Endothelial cell of umbilical vein (primary cell): ENCODE measurements around the gene ZNF530. TPM values are rescaled to one million over a fixed set of nuclear protein-coding genes. Genes with fewer than 3 reads are reported as not detected.

Source experiments
- BruUV-seq: library from RNA; stranded (reverse); fragments of 400-500 nt; replicated peaks from 2 replicates; lab custom pipeline; 2021; lab: Mats Ljungman, UMichigan
- CTCF ChIA-PET: fragments of 300-600, 350-600 bp; sonication (Branson Sonifier 250); formaldehyde crosslinking; loops from one replicate; lab custom pipeline; 2021; ENCODE audit warnings: antibody characterized with exemption, inconsistent platforms; lab: Charles Lee
- POLR2A ChIA-PET: fragments of 300-600, 350-600 bp; sonication (Branson Sonifier 250); formaldehyde crosslinking; loops from one replicate; lab custom pipeline; 2021; ENCODE audit warnings: antibody characterized with exemption, inconsistent platforms; lab: Charles Lee
- DNase-seq: peaks from one replicate; pipeline ENCODE4 v3.0.0-alpha.2; 2011; ENCODE audit warnings: low read depth, low spot score
- FAIRE-seq: peaks from 2 replicates; lab custom pipeline; 2011; peaks lifted over from hg19 to GRCh38; lab: Jason Lieb, UNC
- H2AFZ ChIP-seq: 2 replicates; pipeline ENCODE4 v1.6.0; 2012; ENCODE audit warnings: low read depth, low read length, control low read depth, inconsistent platforms
- H3K27ac ChIP-seq: 2 replicates; pipeline ENCODE4 v1.5.1; 2011; ENCODE audit warnings: low read depth, mild to moderate bottlenecking, control low read depth, low read length, moderate library complexity; ENCODE audit not compliant: insufficient read depth
- H3K27me3 ChIP-seq, 2 experiments: 2 replicates each; pipeline versions ENCODE4 v1.6.0 to v1.6.1; 2011; ENCODE audit warnings: low read length in 2 of 2, mixed read lengths in 1 of 2; ENCODE audit not compliant: control insufficient read depth in 2 of 2, insufficient read depth in 2 of 2
- H3K36me3 ChIP-seq, 2 experiments: 2 replicates in 1 of 2; 3 replicates in 1 of 2; pipeline ENCODE4 v1.5.1; 2011; ENCODE audit warnings: low read length in 2 of 2, mild to moderate bottlenecking in 1 of 2, moderate library complexity in 1 of 2; ENCODE audit not compliant: control insufficient read depth in 2 of 2, insufficient read depth in 2 of 2; ENCODE audit errors: extremely low read depth in 1 of 2
- H3K4me1 ChIP-seq: 3 replicates; pipeline ENCODE4 v1.5.1; 2011; ENCODE audit warnings: mild to moderate bottlenecking, low read length; ENCODE audit not compliant: control insufficient read depth, insufficient read depth; ENCODE audit errors: extremely low read depth
- H3K4me2 ChIP-seq: 2 replicates; pipeline ENCODE4 v1.6.1; 2011; ENCODE audit warnings: low read length, control low read depth, mixed read lengths; ENCODE audit not compliant: insufficient read depth
- H3K4me3 ChIP-seq, 3 experiments: fragments of 200-600 bp in 1 of 3; sonication (generic), shearing (Covaris generic) in 1 of 3; replicated peaks in 1 of 3; 2 replicates each; pipeline ENCODE4 v1.5.1; 2011 to 2016; ENCODE audit warnings: control low read depth in 3 of 3, low read length in 3 of 3, mild to moderate bottlenecking in 2 of 3, inconsistent platforms in 1 of 3, low read depth in 1 of 3, moderate library complexity in 1 of 3; ENCODE audit not compliant: insufficient read depth in 1 of 3
- H3K79me2 ChIP-seq: 2 replicates; pipeline ENCODE4 v1.6.0; 2012; ENCODE audit warnings: low read length, inconsistent platforms; ENCODE audit not compliant: control insufficient read depth, insufficient read depth
- H3K9ac ChIP-seq: replicated peaks from 2 replicates; pipeline ENCODE3; 2011; ENCODE audit warnings: low read length, control low read depth; ENCODE audit not compliant: insufficient read depth; ENCODE audit errors: extremely low read depth
- H3K9me1 ChIP-seq: replicated peaks from 3 replicates; pipeline ENCODE4 v1.6.0; 2011; ENCODE audit warnings: mild to moderate bottlenecking, low read length; ENCODE audit not compliant: control insufficient read depth, insufficient read depth; ENCODE audit errors: extremely low read depth
- H3K9me3 ChIP-seq: replicated peaks from 2 replicates; pipeline ENCODE4 v1.5.1; 2012; ENCODE audit warnings: low read length, inconsistent platforms; ENCODE audit not compliant: control insufficient read depth, insufficient read depth
- H4K20me1 ChIP-seq: replicated peaks from 2 replicates; pipeline ENCODE3; 2011; ENCODE audit warnings: mild to moderate bottlenecking, low read length; ENCODE audit not compliant: control insufficient read depth, insufficient read depth; ENCODE audit errors: extremely low read depth
- CTCF ChIP-seq, 2 donors: IDR thresholded peaks; 1 replicate in 1 of 2; 2 replicates in 1 of 2; pipeline ENCODE4 v1.5.1; 2011; ENCODE audit warnings: low read length in 2 of 2, mild to moderate bottlenecking in 2 of 2, moderate library complexity in 2 of 2, control low read depth in 1 of 2, inconsistent platforms in 1 of 2, low read depth in 1 of 2; ENCODE audit not compliant: insufficient read depth in 1 of 2; ENCODE audit errors: extremely low read depth in 1 of 2
- EZH2 ChIP-seq: IDR thresholded peaks from 2 replicates; pipeline ENCODE4 v1.6.1; 2012; ENCODE audit warnings: borderline replicate concordance, low read depth, mild to moderate bottlenecking, moderate library complexity, low read length, inconsistent platforms; ENCODE audit not compliant: severe bottlenecking
- FOS ChIP-seq: IDR thresholded peaks from 2 replicates; pipeline ENCODE4 v1.6.1; 2011; ENCODE audit warnings: mild to moderate bottlenecking, low read length, moderate library complexity, borderline replicate concordance; ENCODE audit not compliant: insufficient read depth
- GATA2 ChIP-seq: IDR thresholded peaks from 2 replicates; pipeline ENCODE4 v1.7.0; 2011; ENCODE audit warnings: low read depth, mild to moderate bottlenecking, moderate library complexity, mixed read lengths, low read length; ENCODE audit not compliant: insufficient read length, insufficient read depth
- JUN ChIP-seq: IDR thresholded peaks from 2 replicates; pipeline ENCODE4 v1.6.1; 2011; ENCODE audit warnings: borderline replicate concordance, low read depth; ENCODE audit not compliant: insufficient read length, insufficient read depth
- MAX ChIP-seq: IDR thresholded peaks from 2 replicates; pipeline ENCODE4 v1.6.1; 2011; ENCODE audit not compliant: insufficient read depth, insufficient read length
- MYC ChIP-seq: IDR thresholded peaks from one replicate; pipeline ENCODE4 v1.6.1; 2011; ENCODE audit warnings: mild to moderate bottlenecking, low read depth, low read length
- POLR2A ChIP-seq: IDR thresholded peaks from 2 replicates; pipeline ENCODE4 v1.6.1; 2012; ENCODE audit warnings: low read depth, mild to moderate bottlenecking, control low read depth, low read length
- POLR2AphosphoS5 ChIP-seq: IDR thresholded peaks from 2 replicates; pipeline ENCODE4 v1.6.1; 2012; ENCODE audit warnings: low read depth, mild to moderate bottlenecking, control low read depth, low read length, moderate library complexity; ENCODE audit not compliant: insufficient read depth
- dilution Hi-C: fragments of 300-500 bp; cut with MboI; formaldehyde crosslinking; loops from one replicate; pipeline ENCODE4 v1.15.0; 2019; ENCODE audit warnings: low sequenced_read_pairs; ENCODE audit not compliant: extremely low pct_ligation_motif_present
- intact Hi-C: fragments of 100-400 bp; cut with micrococcal nuclease; formaldehyde crosslinking; loops from one replicate; pipeline ENCODE4 v1.10.0; 2022
- polyA plus RNA-seq, 4 experiments: library from polyadenylated mRNA; depleted of rRNA in 3 of 4; stranded (reverse) in 3 of 4; unstranded in 1 of 4; fragments of >200 nt; gene quantifications; 2 replicates each; pipeline versions ENCODE4 v1.2.1 to v1.2.3, GENCODE V29; 2011 to 2012; ENCODE audit warnings: missing spikeins in 1 of 4
- total RNA-seq: library from RNA; stranded (reverse); gene quantifications from 2 replicates; pipeline ENCODE4 v1.2.3, GENCODE V29; 2021

Gene ZNF530
- total and polyA plus RNA-seq, 2 donors (not counting 3 experiments of a cell fraction or from before 2014, with no cell fraction given), result 1.5 to 4.0 TPM

GRCh38 chr19:57583104-57583520 is 16.6 kb upstream of the ZNF530 start:
- dilution Hi-C loops, result no loop called here
- TF ChIP-seq MYC (no peak), EZH2 (no peak), CTCF (IDR thresholded peaks at IDR 0.05; ENCODE audit: extremely low read depth in 1 of 2, insufficient read depth in 1 of 2, low read depth in 1 of 2, low read length in 2 of 2) (no peak), FOS (no peak), MAX (no peak), POLR2A (no peak), JUN (no peak), POLR2AphosphoS5 (no peak), GATA2 (no peak)
- Histone ChIP-seq H3K9me1 (no peaks in the 10 kb centered on the region), H3K4me3 (no peak overlapping the region), H3K4me2 (no peak overlapping the region), H3K79me2 (no peaks in the 10 kb centered on the region), H3K4me1 (peaks cover 3% of the 10 kb centered on the region), H3K27ac (no peak overlapping the region), H3K36me3 (no peaks in the 10 kb centered on the region), H3K9me3 (peaks cover 2% of the 10 kb centered on the region), H3K27me3 (no peaks in the 10 kb centered on the region), H2AFZ (peak overlapping the region; percentile 54), H3K9ac (no peak overlapping the region), H4K20me1 (no peaks in the 10 kb centered on the region)
- DNase-seq (no peak), FAIRE-seq (no peak)
- intact Hi-C loops, result no loop called here
- ChIA-PET POLR2A (no interaction called here), CTCF (no interaction called here)
- BruUV-seq, result no TSS peak
